Stimulated activated naive CD8-positive, alpha-beta T cell treated with anti-CD3 and anti-CD28 coated beads, Interleukin-15, Interleukin-2, amounts not matched to agents 100 ng/mL and 50 ng/mL, for 24 hours (primary cell): ENCODE measurements around the gene ANKRD23.

Source experiments
- H3K27ac Mint-ChIP-seq: one replicate; pipeline ENCODE4 v1.8.0; 2021; ENCODE audit warnings: mild to moderate bottlenecking, mixed read lengths
- H3K27me3 Mint-ChIP-seq: one replicate; pipeline ENCODE4 v1.8.0; 2021; ENCODE audit warnings: mixed read lengths
- H3K36me3 Mint-ChIP-seq: one replicate; pipeline ENCODE4 v1.8.0; 2021; ENCODE audit warnings: low read depth, mixed read lengths
- H3K4me1 Mint-ChIP-seq: one replicate; pipeline ENCODE4 v1.8.0; 2021; ENCODE audit warnings: low read depth, mixed read lengths
- H3K4me3 Mint-ChIP-seq: one replicate; pipeline ENCODE4 v1.8.0; 2021; ENCODE audit warnings: mild to moderate bottlenecking, mixed read lengths
- H3K9me3 Mint-ChIP-seq: one replicate; pipeline ENCODE4 v1.8.0; 2021; ENCODE audit warnings: mixed read lengths

Gene ANKRD23

DNA sequence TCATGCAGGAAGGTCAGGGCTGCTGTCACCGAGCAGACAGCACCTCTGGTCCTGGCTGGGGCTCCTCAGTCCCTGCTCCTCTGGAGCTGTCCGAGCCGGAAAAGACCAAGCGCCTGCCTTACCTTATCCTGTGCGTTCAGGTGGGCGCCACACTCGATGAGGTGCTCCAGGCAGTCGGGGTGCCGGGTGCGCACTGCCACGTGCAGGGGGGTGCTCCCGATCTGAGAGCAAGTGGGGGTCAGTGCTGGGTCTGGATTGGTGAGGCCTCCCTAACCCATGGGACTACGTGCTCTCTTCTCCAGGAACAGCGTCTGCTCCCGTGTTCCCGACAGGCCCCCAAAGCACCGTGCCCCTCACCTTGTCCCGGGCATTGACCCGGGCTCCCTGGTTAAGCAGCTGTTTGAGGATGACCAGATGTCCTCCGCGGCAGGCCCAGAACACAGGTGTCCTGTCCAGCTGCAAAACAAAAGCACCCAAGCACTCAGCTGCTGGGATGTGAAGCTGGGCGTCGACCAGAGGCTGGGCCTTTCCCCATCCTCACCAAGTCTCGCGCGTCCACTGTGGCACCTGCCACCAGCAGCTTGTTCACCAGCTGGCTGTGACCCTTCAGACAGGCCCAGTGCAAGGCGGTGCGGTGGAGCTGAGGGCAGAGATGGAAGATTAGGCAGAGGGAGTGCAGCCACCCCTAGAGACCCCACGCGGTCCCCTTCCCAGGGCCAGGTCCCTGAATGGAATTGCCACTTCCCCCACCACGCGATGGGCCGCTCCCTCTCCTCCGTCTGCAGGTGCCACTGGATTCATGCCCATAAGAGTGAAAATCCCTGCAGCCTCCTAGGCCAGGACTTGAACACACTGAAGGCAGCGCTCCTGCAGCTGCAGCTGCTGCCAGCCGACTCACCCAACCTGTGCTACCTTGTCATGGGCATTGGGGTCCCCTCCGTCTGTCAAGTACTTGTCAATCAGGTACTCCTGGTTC is 3.7 kb downstream of the ANKRD23 start:
- peaks cover 19% of the 10 kb centered on the region for H3K4me1 Mint-ChIP-seq
- H3K4me3 Mint-ChIP-seq: no peak overlapping the region
- peak overlapping the region; percentile 45 for H3K27ac Mint-ChIP-seq
- no peaks in the 10 kb centered on the region for H3K9me3 Mint-ChIP-seq
- no peaks in the 10 kb centered on the region for H3K27me3 Mint-ChIP-seq
- H3K36me3 Mint-ChIP-seq: peaks cover 6% of the 10 kb centered on the region

DNA sequence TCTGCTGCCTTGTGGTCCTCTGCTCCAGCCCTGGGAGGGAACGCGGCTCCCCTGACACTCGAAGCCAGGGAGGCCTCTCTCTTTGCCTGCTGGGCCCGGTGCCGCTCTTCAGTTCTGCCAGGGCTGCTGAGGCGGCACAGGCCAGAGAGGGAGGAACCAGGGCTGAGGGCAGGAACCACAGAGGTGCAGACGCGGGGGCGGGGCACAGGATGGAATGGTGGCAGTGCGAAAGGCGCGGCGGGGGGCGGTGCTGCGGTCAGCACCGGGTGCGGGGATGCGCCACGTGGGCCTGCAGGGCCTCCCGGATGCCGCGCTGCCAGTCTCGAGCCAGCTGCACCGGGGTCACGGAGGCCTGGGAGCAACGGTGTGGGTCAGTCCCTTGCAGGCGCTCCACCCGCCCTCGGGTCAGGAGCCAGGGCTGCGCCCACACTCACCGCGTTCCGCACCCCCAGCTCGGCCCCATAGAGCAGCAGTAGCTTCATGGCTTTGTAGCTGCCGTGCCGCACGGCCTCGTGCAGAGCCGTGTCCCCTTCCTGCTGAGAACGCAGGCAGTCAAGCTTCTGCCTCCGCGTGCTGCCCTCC is 4.4 kb downstream of the ANKRD23 start:
- Mint-ChIP-seq H3K27ac (peak overlapping the region; percentile 49), H3K9me3 (no peaks in the 10 kb centered on the region), H3K27me3 (no peaks in the 10 kb centered on the region), H3K36me3 (peaks cover 11% of the 10 kb centered on the region), H3K4me1 (peaks cover 19% of the 10 kb centered on the region), H3K4me3 (no peak overlapping the region)

DNA sequence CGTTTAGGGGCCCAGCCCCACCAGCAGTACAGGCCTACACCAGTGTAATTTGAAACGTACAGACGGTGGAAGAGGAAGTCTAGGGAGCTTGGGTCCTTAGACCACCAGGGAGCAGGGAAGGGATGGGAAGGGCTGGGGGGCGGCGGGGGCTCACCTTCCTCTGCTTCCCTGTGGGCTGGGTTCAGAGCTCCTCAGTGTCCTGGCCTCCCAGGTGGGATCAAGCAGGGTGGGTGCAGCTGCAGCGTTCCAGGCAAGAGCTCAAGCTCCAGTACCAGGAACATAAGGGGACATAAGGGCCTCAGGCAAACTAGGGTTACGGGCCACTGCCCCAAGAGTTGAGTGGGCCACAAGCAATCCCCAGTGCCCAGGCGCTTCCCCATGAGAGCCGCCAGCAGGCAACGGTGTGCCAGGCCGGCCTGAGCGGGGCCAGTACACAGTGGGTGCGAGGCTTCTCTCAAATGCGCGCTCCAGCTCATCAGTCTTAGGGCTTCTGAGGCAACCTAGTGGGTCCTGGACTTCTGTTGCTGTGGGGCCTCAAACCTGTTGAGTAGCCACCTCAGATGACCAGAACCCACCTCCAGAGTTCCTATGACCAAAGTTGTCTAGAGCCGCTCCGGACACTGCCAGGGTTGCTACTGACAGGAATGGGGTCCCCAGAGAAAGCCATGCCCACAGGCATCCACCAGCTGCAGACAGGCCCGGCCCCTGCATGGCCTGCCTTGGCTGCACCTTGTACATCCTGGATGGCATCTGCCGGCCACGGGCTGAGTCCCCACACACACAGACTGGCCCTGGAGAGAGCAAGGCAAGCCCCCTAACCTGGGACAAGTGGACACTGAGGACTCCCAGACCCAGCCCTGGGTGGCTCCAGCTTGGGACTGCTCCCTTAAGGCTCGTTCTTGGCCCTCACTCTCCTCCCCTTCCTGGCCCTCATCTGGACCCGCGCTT is 5.2 kb downstream of the ANKRD23 start:
- Mint-ChIP-seq H3K27ac (peak overlapping the region; percentile 49), H3K4me1 (peaks cover 19% of the 10 kb centered on the region), H3K4me3 (no peak overlapping the region), H3K27me3 (no peaks in the 10 kb centered on the region), H3K36me3 (peaks cover 12% of the 10 kb centered on the region), H3K9me3 (no peaks in the 10 kb centered on the region)

DNA sequence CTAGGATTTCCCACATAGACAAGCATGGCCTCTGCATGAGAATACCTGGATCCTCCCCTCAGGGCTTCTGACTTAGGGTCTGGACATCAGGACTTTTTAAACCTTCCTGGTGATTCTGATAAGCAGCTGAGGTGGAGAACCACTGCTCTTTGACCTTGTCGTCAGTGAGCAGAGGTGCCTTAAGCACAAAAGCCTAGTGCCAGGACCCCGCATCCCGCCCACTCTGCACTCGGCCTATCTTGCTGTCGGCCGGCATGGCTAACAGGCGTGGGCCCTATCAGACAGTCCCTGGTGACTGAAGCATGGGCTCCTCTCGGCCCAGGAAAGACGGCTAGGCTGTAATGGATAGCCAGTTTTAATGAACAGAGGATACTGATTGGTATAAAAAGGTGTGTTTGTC is 6.2 kb downstream of the ANKRD23 start:
- H3K4me1 Mint-ChIP-seq: peaks cover 19% of the 10 kb centered on the region
- no peaks in the 10 kb centered on the region for H3K27me3 Mint-ChIP-seq
- H3K9me3 Mint-ChIP-seq: no peaks in the 10 kb centered on the region
- no peak overlapping the region for H3K4me3 Mint-ChIP-seq
- peaks cover 12% of the 10 kb centered on the region for H3K36me3 Mint-ChIP-seq
- H3K27ac Mint-ChIP-seq: no peak overlapping the region

DNA sequence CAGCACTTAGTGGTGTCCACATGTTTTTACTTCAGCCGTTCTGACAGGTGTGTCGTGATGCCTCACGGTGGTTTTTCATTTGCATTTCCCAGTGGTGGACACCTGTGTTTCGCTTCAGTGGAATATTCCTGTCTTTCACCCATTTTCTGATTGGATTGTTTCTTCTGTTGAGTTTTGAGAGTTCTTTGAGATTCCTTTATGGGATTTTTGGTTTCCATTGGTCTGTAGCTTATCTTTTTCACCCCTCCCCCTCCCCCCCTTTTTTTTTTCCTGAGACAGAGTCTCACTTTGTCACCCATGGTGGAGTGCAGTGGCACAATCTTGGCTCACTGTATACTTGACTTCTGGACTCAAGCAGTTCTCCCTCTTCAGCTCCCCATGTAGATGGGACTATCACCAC is 8.0 kb downstream of the ANKRD23 start:
- Mint-ChIP-seq H3K27me3 (no peaks in the 10 kb centered on the region), H3K9me3 (no peaks in the 10 kb centered on the region), H3K4me3 (no peak overlapping the region), H3K36me3 (peaks cover 20% of the 10 kb centered on the region), H3K4me1 (peaks cover 10% of the 10 kb centered on the region), H3K27ac (no peak overlapping the region)

DNA sequence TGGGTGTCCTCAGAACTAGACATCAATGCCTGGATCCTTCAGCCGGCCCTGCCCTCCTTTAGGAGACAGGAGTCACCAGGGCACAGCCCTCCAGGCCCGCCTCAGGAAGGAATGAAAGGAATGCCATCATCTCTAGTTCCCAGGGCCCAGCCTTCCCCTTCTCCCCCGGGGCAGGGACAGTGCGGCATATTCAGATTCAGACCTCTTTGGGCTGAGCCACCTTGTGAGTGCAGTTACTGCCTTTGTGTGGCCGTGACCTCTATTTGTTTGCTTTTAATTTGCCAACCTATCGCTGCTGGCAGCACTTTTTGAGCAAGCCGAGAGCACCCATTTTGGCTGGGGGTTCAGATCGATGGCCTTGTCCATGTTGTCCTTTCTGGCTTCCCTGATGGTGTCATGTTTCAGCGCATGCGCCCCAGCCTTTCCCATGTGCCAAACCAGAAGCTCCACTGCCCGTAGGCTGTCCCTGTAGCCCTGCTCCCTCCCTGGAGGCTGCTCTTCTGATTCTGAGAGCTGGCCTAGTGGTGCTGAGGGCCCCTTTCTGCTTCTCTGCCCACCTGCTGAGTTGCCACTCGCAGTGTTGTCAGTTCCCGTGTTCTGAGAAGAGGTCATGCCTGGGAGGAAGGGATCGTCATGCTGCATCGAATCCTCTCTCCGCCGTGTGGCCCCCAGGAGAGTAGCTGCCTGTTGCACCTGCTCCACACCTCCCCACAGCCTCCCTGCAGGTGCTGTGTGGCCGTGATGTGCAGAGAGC is 10.9 kb downstream of the ANKRD23 start:
- Mint-ChIP-seq H3K9me3 (no peaks in the 10 kb centered on the region), H3K27ac (no peak overlapping the region), H3K27me3 (no peaks in the 10 kb centered on the region), H3K36me3 (peaks cover 37% of the 10 kb centered on the region), H3K4me1 (no peaks in the 10 kb centered on the region), H3K4me3 (no peak overlapping the region)

DNA sequence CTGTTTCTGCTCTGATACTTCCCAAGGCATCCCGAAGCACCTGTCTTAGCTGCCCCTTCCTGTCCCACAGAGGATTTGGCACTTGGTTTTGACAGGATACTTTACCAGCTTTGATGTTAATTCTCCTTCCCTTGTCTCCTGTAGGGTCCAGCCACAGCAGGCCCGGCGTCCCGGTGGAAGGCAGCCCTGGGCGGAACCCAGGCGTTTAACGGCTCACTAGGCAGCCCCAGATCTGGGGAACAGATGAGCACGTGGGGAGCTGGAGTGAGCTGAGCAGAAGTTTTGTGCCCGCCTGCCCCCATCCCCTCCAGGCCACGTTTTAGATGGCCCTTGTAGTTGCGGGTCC is 11.4 kb downstream of the ANKRD23 start:
- no peak overlapping the region for H3K27ac Mint-ChIP-seq
- no peaks in the 10 kb centered on the region for H3K9me3 Mint-ChIP-seq
- peaks cover 42% of the 10 kb centered on the region for H3K36me3 Mint-ChIP-seq
- H3K27me3 Mint-ChIP-seq: no peaks in the 10 kb centered on the region
- no peaks in the 10 kb centered on the region for H3K4me1 Mint-ChIP-seq
- H3K4me3 Mint-ChIP-seq: no peak overlapping the region

DNA sequence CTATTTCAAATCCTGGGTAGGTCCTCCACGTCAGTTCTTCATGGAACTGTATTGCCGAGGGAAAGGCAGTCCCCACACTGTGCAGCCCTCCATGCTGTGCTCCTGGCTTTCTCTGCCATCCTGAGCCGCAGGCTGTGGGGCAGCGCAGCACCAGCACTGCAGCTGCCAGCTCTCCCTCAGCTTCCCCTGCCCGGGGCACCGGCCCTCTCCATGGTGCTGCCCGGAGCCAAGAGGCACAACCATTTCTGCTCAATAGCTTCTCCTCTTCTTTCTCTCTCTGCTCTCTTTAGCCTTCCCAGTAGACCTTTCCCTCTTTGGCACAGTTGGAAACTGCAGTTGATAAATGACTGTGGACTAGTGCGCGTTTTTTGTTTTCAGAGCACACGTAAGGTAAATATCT is 12.1 kb downstream of the ANKRD23 start:
- H3K27me3 Mint-ChIP-seq: no peaks in the 10 kb centered on the region
- H3K27ac Mint-ChIP-seq: no peak overlapping the region
- H3K4me1 Mint-ChIP-seq: no peaks in the 10 kb centered on the region
- peaks cover 42% of the 10 kb centered on the region for H3K36me3 Mint-ChIP-seq
- no peak overlapping the region for H3K4me3 Mint-ChIP-seq
- H3K9me3 Mint-ChIP-seq: no peaks in the 10 kb centered on the region

DNA sequence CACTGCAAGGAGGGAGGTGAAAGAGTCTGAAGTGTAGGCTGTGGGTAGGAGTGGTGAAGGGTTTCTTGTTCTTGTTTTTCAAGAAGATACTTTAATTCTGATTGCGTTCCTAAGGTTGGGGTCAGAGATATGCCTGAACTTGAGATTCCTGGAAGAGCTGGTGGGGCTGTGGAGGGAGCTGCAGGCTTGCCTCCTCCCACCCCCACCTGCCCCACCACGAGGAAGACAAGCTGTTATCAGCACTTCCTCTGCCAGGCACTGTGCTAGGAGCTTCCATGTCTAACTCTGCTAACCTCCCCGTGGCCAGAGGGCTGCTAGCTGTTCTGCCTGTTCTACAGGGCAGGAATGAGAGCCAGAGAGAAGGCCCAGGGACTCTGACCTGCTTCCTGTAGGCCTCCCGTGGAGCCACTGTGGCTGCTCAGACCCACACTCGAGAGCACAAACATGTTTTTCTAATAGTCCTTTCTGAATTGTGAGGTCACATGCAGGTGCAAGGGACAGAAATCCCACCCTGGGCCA is 13.7 kb downstream of the ANKRD23 start:
- H3K9me3 Mint-ChIP-seq: no peaks in the 10 kb centered on the region
- peaks cover 39% of the 10 kb centered on the region for H3K36me3 Mint-ChIP-seq
- no peaks in the 10 kb centered on the region for H3K4me1 Mint-ChIP-seq
- H3K27me3 Mint-ChIP-seq: no peaks in the 10 kb centered on the region
- H3K4me3 Mint-ChIP-seq: no peak overlapping the region
- H3K27ac Mint-ChIP-seq: no peak overlapping the region

DNA sequence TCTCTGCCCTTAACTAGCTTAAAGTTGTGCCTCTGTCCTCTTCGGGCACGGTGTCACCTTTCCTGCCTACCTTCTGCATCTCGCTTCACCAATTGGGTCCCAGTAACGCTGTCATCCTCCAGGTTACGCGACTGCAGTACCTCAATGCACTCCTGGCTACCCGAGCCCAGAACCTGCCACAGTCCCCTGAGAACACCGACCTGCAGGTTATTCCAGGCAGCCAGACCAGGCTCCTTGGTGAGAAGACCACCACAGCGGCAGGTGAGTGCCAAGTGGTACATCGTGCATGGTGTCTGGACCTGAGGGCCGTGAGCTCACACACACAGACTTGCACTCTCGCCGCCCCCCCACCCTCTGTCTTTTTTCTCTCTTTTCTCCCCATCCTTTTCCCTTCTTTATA is 14.9 kb downstream of the ANKRD23 start:
- Mint-ChIP-seq H3K9me3 (no peaks in the 10 kb centered on the region), H3K27me3 (no peaks in the 10 kb centered on the region), H3K4me3 (no peak overlapping the region), H3K27ac (no peak overlapping the region), H3K4me1 (no peaks in the 10 kb centered on the region), H3K36me3 (peaks cover 39% of the 10 kb centered on the region)

DNA sequence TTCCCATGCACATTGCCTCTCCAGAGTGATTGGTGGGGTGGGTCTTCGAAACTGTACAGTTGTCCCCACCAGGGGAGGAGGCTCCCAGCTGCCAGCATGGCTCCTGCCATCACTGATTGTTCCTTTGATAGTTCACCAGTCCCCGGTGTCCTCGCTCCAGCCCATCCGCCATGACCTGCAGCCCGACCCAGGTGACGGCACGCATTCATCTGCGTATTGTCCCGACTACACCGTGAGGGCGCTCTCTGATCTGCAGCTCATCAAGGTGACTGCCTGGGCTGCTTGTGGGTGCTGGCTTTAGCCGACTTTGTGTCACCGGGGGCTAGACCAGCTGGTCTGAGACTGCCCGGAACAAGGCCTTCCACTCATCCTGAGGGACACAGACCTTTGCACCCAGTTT is 15.4 kb downstream of the ANKRD23 start:
- no peak overlapping the region for H3K27ac Mint-ChIP-seq
- H3K36me3 Mint-ChIP-seq: peaks cover 36% of the 10 kb centered on the region

DNA sequence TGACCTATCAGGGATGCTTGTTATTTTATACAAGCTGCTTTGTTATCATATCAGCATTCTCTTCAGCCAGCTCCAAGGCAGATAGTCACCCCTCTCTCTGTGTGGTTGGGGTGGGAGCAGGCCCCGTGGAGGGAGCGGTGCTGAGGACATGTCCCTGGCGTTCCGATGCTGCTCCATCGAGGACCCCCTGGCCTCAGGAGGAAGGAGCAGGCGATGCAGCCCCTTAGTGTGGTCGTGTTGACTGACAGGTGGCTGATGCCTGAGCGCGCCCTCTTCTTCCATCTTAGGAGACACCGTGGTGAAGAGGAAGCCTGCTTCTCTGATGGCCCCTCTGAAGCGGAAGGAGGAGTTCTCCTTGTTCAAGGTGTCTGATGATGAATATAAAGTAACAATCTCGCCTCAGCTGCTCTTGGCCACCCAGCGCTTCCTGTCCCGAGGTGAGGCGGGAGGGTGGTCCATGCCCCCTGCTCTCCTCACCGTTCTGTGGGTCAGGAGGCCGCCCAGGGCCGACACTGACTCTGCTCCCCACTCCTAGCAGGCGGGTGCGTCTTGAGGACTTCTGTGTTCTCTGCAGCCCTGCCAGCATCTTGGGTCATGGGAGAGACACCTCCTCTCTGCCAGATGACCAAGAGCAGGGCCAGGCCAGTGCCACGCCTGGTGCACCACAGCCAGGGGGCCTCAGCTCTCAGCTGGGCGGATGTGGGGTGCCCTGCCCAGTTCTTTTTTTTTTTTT is 17.1 kb downstream of the ANKRD23 start:
- peaks cover under 1% of the 10 kb centered on the region for H3K4me1 Mint-ChIP-seq
- H3K27ac Mint-ChIP-seq: no peak overlapping the region
- H3K36me3 Mint-ChIP-seq: peaks cover 31% of the 10 kb centered on the region

More for the DNA sequence above, 15.4 kb downstream of the ANKRD23 start:
- Mint-ChIP-seq H3K27me3 (no peaks in the 10 kb centered on the region), H3K4me1 (no peaks in the 10 kb centered on the region), H3K4me3 (no peak overlapping the region), H3K9me3 (no peaks in the 10 kb centered on the region)

DNA sequence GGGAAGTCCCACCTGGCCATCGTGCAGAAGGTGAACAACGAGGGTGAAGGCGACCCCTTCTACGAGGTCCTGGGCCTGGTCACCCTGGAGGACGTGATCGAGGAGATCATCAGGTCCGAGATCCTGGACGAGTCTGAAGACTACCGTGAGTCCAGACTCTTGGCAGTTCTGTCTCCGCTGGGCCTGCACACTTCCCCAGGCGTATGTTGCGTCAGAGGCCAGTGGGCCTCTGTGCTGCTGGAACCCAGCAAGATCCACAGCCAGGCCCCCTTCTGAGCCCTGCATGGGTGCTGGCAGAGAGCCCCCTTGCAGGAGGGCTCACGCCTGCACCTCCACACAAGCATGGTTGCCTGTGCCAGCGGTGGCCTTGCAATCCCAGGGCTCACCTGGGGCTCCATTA is 18.8 kb downstream of the ANKRD23 start:
- Mint-ChIP-seq H3K9me3 (no peaks in the 10 kb centered on the region), H3K4me1 (peaks cover 17% of the 10 kb centered on the region), H3K27me3 (no peaks in the 10 kb centered on the region), H3K4me3 (no peak overlapping the region), H3K36me3 (peaks cover 34% of the 10 kb centered on the region), H3K27ac (no peak overlapping the region)

More for the DNA sequence above, 17.1 kb downstream of the ANKRD23 start:
- no peaks in the 10 kb centered on the region for H3K27me3 Mint-ChIP-seq
- no peak overlapping the region for H3K4me3 Mint-ChIP-seq
- H3K9me3 Mint-ChIP-seq: no peaks in the 10 kb centered on the region
